ENCODE data around the gene SYT17. TPM values are rescaled to one million over a fixed set of nuclear protein-coding genes. Genes with fewer than 3 reads are reported as not detected.

SYT17 gene, protein sequence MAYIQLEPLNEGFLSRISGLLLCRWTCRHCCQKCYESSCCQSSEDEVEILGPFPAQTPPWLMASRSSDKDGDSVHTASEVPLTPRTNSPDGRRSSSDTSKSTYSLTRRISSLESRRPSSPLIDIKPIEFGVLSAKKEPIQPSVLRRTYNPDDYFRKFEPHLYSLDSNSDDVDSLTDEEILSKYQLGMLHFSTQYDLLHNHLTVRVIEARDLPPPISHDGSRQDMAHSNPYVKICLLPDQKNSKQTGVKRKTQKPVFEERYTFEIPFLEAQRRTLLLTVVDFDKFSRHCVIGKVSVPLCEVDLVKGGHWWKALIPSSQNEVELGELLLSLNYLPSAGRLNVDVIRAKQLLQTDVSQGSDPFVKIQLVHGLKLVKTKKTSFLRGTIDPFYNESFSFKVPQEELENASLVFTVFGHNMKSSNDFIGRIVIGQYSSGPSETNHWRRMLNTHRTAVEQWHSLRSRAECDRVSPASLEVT
- under 1 TPM in 1 of 2 experiments, not detected in 1; 0.10 TPM for total RNA-seq

DNA sequence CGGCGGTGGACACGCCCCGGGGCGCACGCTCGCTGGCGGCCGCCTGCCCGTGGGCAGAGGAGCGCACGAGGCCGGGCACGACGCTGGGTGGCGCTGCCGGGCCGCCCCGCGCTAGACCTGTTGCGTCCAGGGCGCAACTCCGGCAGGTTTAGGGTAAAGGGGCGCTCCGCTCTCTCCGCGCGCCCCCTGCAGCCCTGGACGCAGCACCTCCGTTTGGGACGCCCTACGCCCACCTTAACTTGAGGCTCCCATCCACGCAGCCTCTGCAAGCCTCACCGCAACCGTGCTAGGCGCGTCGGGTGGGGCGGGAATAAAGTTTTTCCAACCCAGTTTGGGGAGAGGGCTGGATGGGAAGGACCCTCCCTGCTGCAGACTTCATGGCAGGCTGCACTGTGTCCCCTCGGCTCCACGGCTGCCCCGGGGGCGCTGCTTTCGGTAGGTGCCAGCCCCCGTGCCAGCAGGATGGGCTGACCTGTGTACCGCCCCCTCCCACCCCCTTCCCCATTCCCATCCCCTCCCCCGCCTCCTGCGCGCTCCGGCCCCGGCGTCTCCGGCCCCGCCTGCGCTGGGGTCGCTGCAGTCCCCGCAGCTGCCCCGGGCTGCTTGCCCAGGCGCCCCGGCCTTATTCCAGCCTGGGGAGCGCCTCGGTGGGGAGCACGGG is at the start of gene SYT17:
Gene SYT17, plus strand, starts transcription at position 531 of the 661 bp plus-strand sequence. CDS start 407 bp downstream, outside the sequence.
- no peak within 1 kb of the TSS for H3K27ac Mint-ChIP-seq
- H3K4me3 Mint-ChIP-seq: no peak within 1 kb of the TSS
- DNase-seq: peak; percentile 65
- intact Hi-C loops (cut with micrococcal nuclease): loop anchor here (1.0 kb wide), 2 partner anchors 82 to 207 kb away; no protein-coding TSS in a partner anchor
- ChIA-PET POLR2A (no interaction called here), CTCF (no interaction called here)
- peaks cover 24% of the 10 kb centered on the region for H3K27me3 Mint-ChIP-seq
- H3K9me3 Mint-ChIP-seq: peaks cover 6% of the 10 kb centered on the region
- H3K36me3 Mint-ChIP-seq: no peaks in the 10 kb centered on the region
- H3K4me1 Mint-ChIP-seq (ENCODE audit: low read depth): no peaks in the 10 kb centered on the region

DNA sequence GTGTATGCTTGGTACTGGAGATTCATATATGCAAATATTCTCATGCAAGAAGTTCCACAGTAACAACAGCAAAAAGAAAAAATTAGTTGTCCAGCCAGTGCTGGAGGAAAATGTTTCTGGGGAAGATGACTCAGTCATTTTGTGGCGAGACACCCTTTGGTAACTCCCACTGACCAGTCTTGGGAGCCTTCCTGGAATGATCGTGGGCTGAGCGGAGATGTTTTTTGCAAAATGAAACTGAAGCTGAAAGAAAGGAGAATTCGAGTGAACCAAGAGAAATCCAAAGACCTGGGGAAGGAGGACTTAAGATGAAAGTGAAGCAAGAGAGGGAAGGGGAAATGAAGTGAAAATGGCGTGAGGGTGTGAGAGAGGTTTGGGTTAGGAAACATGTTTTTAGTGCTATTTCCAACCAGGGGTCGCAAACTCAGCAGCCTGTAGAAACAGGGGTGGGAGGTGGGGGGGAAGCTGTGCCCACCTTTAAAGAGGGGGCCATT is 49.1 kb upstream of the SYT17 start:
- intact Hi-C loops (cut with micrococcal nuclease): loop anchor here (1.0 to 5.0 kb wide), 2 partner anchors 8 to 403 kb away; partner anchors contain the start of genes CCP110 and GDE1
- Mint-ChIP-seq H3K4me1 (ENCODE audit: low read depth) (peaks cover 32% of the 10 kb centered on the region), H3K27me3 (peaks cover 12% of the 10 kb centered on the region), H3K9me3 (no peaks in the 10 kb centered on the region), H3K27ac (peak overlapping the region; percentile 87), H3K4me3 (peak overlapping the region; percentile 67), H3K36me3 (no peaks in the 10 kb centered on the region)
- DNase-seq: peak; percentile 68
- CTCF ChIA-PET: interaction anchor here (1.4 kb wide), 1 partner anchor 33 kb away, joined by 3 read pairs; no protein-coding TSS in a partner anchor
- POLR2A ChIA-PET: interaction anchor here (3.0 kb wide), 1 partner anchor 9 kb away, joined by 23 read pairs; no protein-coding TSS in a partner anchor

DNA sequence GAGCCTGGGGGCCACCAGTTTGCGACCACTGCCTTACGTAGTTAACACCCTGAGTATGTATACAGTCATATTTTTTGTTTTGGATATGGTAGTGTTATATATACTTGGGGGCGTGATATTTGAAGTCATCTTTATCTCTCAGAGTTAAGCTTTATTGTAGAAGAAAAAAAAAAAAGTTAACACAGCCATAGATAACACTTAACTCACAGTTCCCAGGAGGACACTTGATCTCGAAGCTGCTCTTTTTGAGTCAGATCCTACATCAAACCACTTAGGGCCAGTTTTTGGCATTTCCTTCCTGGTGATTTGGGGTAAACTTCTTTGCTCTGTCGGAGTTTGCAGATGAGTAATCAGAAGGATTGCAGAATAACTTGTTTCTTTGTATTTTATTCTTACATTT is 48.5 kb upstream of the SYT17 start:
- Mint-ChIP-seq H3K4me1 (ENCODE audit: low read depth) (peaks cover 31% of the 10 kb centered on the region), H3K9me3 (no peaks in the 10 kb centered on the region), H3K27ac (peak overlapping the region; percentile 87), H3K36me3 (no peaks in the 10 kb centered on the region), H3K27me3 (peaks cover 10% of the 10 kb centered on the region), H3K4me3 (peak overlapping the region; percentile 67)
- no peak for DNase-seq
- ChIA-PET CTCF (interaction anchor here (1.4 kb wide), 1 partner anchor 33 kb away, joined by 3 read pairs; no protein-coding TSS in a partner anchor), POLR2A (interaction anchor here (3.0 kb wide), 1 partner anchor 8 kb away, joined by 23 read pairs; no protein-coding TSS in a partner anchor)
- intact Hi-C loops (cut with micrococcal nuclease): loop anchor here (1.0 to 5.0 kb wide), 2 partner anchors 8 to 403 kb away; partner anchors contain the start of genes CCP110 and GDE1

DNA sequence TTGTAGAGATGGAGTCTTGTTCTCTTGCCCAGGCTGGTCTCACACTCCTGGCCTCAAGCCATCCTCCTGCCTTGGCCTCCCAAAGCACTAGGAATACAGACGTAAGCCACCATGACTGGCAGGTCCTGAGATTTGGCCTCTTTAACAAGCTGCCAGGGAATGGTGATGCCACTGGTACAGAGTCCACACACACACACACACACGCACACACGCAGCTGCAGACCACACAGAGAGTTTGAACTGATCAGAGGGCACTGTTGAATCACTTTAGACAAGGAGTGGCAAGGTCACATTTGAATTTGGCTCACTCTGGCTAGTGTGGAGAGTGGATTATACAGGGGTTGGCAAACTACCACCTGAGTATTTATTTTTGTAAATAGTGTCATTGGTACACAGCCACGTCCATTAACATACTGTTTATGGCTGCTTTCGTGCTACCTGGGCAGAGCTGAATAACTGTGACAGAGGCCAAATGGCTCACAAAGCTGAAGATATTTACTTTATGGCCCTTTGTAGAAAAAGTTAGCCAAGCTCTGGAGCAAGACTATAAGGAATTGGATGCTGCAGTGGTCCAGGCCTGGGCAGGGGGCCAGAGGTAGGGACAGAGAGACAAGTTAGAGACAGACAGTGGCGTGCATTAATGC is 44.4 kb upstream of the SYT17 start:
- ChIA-PET CTCF (interaction anchor here (1.5 kb wide), 1 partner anchor 38 kb away, joined by 4 read pairs; no protein-coding TSS in a partner anchor), POLR2A (no interaction called here)
- Mint-ChIP-seq H3K27me3 (peaks cover 6% of the 10 kb centered on the region), H3K9me3 (no peaks in the 10 kb centered on the region), H3K4me1 (ENCODE audit: low read depth) (peaks cover 32% of the 10 kb centered on the region), H3K27ac (no peak overlapping the region), H3K36me3 (no peaks in the 10 kb centered on the region), H3K4me3 (no peak overlapping the region)
- intact Hi-C loops (cut with micrococcal nuclease): no loop called here
- no peak for DNase-seq

DNA sequence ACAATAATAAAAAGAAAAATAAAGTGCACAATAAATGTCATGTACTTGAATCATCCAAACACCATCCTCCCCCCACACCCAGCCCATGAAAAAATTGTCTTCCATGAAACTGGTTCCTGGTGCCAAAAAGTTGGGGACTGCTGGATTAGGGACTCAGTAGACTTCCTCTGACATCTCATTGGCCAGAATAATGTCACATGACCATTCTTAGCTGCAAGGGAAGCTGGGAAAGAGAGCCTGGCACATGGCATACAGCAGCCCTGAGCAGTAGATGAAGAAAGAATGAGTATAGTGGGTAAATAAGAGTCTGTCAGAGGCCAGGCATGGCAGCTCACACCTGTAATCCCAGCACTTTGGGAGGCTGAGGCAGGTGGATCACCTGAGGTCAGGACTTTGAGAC is 41.7 kb upstream of the SYT17 start:
- DNase-seq: no peak
- Mint-ChIP-seq H3K27ac (no peak overlapping the region), H3K9me3 (no peaks in the 10 kb centered on the region), H3K36me3 (no peaks in the 10 kb centered on the region), H3K27me3 (peaks cover 6% of the 10 kb centered on the region), H3K4me1 (ENCODE audit: low read depth) (peaks cover 31% of the 10 kb centered on the region), H3K4me3 (no peak overlapping the region)
- intact Hi-C loops (cut with micrococcal nuclease): loop anchor here (2.0 kb wide), 1 partner anchor 169 kb away; no protein-coding TSS in a partner anchor
- ChIA-PET CTCF (interaction anchor here (0.8 to 1.4 kb wide), 2 partner anchors 40 to 97 kb away, joined by 3 read pairs; no protein-coding TSS in a partner anchor), POLR2A (interaction anchor here (2.7 kb wide), 1 partner anchor 8 kb away, joined by 23 read pairs; no protein-coding TSS in a partner anchor)

DNA sequence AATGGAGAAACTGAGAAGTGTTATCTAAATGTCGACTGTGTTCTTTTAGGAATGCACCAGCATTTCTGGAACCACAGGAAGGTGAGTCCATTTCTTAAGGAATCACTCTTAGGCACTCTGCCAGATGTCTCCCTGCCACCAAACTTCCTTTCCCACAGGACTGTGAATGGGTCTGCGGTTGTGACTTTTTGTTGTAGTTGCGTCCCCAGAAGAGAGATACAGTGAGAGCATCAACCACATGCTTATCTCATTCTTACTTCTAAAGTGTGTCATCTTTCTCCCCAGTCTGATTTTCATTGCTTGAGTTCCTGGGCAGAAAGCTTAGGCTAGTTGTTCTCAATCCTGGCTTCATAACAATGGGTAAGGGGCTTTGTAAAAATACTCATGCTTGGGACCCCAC is 40.8 kb upstream of the SYT17 start:
- Mint-ChIP-seq H3K9me3 (no peaks in the 10 kb centered on the region), H3K4me3 (no peak overlapping the region), H3K27me3 (peaks cover 2% of the 10 kb centered on the region), H3K4me1 (ENCODE audit: low read depth) (peaks cover 35% of the 10 kb centered on the region), H3K27ac (peak overlapping the region; percentile 82), H3K36me3 (no peaks in the 10 kb centered on the region)
- POLR2A ChIA-PET: interaction anchor here (0.7 to 2.7 kb wide), 3 partner anchors 9 to 13 kb away, joined by 3 to 23 read pairs (median 4); partner anchors contain the start of gene ITPRIPL2
- DNase-seq: peak; percentile 53
- intact Hi-C loops (cut with micrococcal nuclease): loop anchor here (1.0 to 2.0 kb wide), 2 partner anchors 8 to 168 kb away; no protein-coding TSS in a partner anchor
- CTCF ChIA-PET: interaction anchor here (1.1 to 1.4 kb wide), 3 partner anchors 10 to 41 kb away, joined by 3 to 5 read pairs (median 4); no protein-coding TSS in a partner anchor

DNA sequence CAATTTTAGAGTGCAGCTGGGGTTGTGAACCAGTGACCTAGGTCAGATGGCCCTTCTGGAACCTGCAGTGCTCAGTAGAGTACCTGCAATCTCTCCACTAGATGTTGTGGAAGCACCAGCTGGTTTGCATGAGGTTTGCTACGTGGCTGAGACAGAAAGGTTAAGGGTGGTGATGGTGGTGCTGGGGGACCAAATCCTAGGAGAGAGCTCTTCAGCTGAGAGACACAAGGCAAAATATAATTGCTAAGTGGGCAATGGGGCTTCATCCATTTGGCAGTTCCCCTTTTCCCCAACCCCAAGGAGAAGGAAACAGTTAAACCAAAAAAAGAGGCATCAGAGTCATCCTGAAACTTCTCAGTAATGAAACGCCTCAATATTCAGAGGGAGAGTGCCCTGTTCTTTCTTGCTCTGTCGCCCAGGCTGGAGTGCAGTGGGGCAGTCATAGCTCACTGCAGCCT is 40.3 kb upstream of the SYT17 start:
- H3K27ac Mint-ChIP-seq: peak overlapping the region; percentile 82
- no peak overlapping the region for H3K4me3 Mint-ChIP-seq
- peaks cover 35% of the 10 kb centered on the region for H3K4me1 Mint-ChIP-seq (ENCODE audit: low read depth)
- ChIA-PET POLR2A (interaction anchor here (0.7 to 2.7 kb wide), 3 partner anchors 9 to 13 kb away, joined by 3 to 23 read pairs (median 4); partner anchors contain the start of gene ITPRIPL2), CTCF (interaction anchor here (0.6 to 1.4 kb wide), 4 partner anchors 10 to 52 kb away, joined by 3 to 5 read pairs (median 4); no protein-coding TSS in a partner anchor)
- DNase-seq: peak; percentile 33
- intact Hi-C loops (cut with micrococcal nuclease): loop anchor here (1.0 to 2.0 kb wide), 2 partner anchors 8 to 167 kb away; no protein-coding TSS in a partner anchor
- no peaks in the 10 kb centered on the region for H3K36me3 Mint-ChIP-seq
- peaks cover 2% of the 10 kb centered on the region for H3K27me3 Mint-ChIP-seq
- H3K9me3 Mint-ChIP-seq: no peaks in the 10 kb centered on the region

DNA sequence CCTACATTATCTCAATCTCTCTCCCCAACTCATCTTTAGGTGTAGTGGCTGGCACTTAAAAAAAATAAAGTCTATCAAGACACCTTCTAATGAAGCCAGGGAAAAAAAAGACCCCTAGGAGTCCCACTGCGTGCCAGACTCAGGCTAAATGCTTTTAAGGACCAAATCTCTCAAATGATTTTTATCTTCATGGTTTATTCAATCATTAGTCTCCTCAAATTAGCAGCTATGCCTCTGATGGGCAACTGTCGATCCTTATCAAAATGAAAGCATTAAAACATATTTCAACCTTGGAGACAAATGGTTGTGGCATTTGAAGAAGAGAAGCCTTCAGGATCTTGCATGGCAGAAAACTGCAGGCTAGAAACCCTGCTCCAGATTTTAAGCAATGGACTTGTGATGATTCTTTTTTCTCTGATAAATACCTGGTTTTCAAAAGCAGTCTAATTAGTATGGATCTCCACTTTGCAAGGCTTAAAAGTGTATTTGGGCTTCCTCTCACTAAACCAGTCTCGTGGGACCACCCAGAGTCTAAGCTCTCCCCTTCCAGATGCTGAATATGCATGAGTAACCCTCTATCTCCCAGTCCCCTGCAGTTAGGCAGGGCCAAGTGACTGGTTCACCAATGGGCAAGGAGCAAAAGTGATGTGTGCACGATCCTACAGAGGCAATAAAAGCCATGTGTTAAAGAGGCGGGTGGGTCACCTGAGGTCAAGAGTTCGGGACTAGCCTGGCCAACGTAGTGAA is 39.4 kb upstream of the SYT17 start:
- intact Hi-C loops (cut with micrococcal nuclease): no loop called here
- Mint-ChIP-seq H3K36me3 (no peaks in the 10 kb centered on the region), H3K27me3 (peaks cover 2% of the 10 kb centered on the region), H3K27ac (no peak overlapping the region), H3K4me1 (ENCODE audit: low read depth) (peaks cover 35% of the 10 kb centered on the region), H3K9me3 (no peaks in the 10 kb centered on the region), H3K4me3 (no peak overlapping the region)
- ChIA-PET CTCF (interaction anchor here (1.3 kb wide), 1 partner anchor 11 kb away, joined by 4 read pairs; no protein-coding TSS in a partner anchor), POLR2A (interaction anchor here (2.7 kb wide), 1 partner anchor 10 kb away, joined by 23 read pairs; no protein-coding TSS in a partner anchor)
- no peak for DNase-seq

DNA sequence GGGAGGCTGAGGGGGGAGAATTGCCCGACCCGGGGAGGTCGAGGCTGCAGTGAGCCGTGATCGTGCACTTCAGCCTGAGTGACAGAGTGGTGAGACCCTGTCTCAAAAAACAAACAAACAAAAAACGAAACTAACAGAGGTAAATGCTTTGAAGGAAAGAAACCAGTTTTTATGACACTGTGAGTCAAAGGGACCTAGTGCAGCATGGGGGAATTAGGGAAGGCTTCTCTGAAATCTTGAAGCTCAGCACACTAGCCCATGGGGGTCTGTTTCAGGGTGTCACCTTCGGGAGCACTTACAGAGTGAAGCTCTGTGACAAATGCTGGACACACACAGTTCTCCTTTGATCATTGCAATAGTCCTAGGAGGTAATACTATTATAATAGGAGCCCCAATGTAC is 37.7 kb upstream of the SYT17 start:
- no peak overlapping the region for H3K4me3 Mint-ChIP-seq
- no peaks in the 10 kb centered on the region for H3K27me3 Mint-ChIP-seq
- H3K9me3 Mint-ChIP-seq: no peaks in the 10 kb centered on the region
- peaks cover 35% of the 10 kb centered on the region for H3K4me1 Mint-ChIP-seq (ENCODE audit: low read depth)
- H3K27ac Mint-ChIP-seq: peak overlapping the region; percentile 66
- intact Hi-C loops (cut with micrococcal nuclease): no loop called here
- H3K36me3 Mint-ChIP-seq: no peaks in the 10 kb centered on the region
- POLR2A ChIA-PET: interaction anchor here (1.7 kb wide), 1 partner anchor 15 kb away, joined by 4 read pairs; no protein-coding TSS in a partner anchor
- CTCF ChIA-PET: interaction anchor here (1.0 to 1.3 kb wide), 2 partner anchors 13 to 37 kb away, joined by 3 to 6 read pairs; no protein-coding TSS in a partner anchor
- DNase-seq: no peak
